ENCODE results near the gene SAP130. TPM values are rescaled to one million over a fixed set of nuclear protein-coding genes. Genes with fewer than 3 reads are reported as not detected.

Gene SAP130
- total RNA-seq, 4 donors from 2014 or later, result 14.7 to 19.9 (median 18.2) TPM

- H3K4me1 ChIP-seq, result no peaks in the 10 kb centered on the region
- 93% methylated on average over 4 of the region's 4 CpGs for WGBS
- no peak overlapping the region for H3K27ac ChIP-seq
- H3K4me3 ChIP-seq, result no peak overlapping the region
- H3K27me3 ChIP-seq, result no peaks in the 10 kb centered on the region
- H3K36me3 ChIP-seq, result peaks cover 65% of the 10 kb centered on the region
- DNase-seq (ENCODE audit: low spot score in 2 of 2), result no peak
- TF ChIP-seq CTCF (IDR thresholded peaks at IDR 0.05) (no peak), POLR2A (IDR thresholded peaks at IDR 0.05) (no peak), EP300 (IDR thresholded peaks at IDR 0.05) (no peak), POLR2AphosphoS5 (IDR thresholded peaks at IDR 0.05) (no peak)
- H3K9me3 ChIP-seq, result no peaks in the 10 kb centered on the region
Observed at GRCh38 chr2:127969446-127969845, 58.4 kb downstream of the SAP130 start.

- no peak for DNase-seq (ENCODE audit: low spot score in 2 of 2)
- TF ChIP-seq POLR2AphosphoS5 (IDR thresholded peaks at IDR 0.05), result no peak
- TF ChIP-seq POLR2A (IDR thresholded peaks at IDR 0.05), result no peak
- TF ChIP-seq EP300 (IDR thresholded peaks at IDR 0.05), result no peak
- no peak for TF ChIP-seq CTCF (IDR thresholded peaks at IDR 0.05)
- Histone ChIP-seq H3K9me3 (no peaks in the 10 kb centered on the region), H3K36me3 (peaks cover 62% of the 10 kb centered on the region), H3K4me3 (no peak overlapping the region), H3K27ac (no peak overlapping the region), H3K27me3 (no peaks in the 10 kb centered on the region), H3K4me1 (no peaks in the 10 kb centered on the region)
- 73% methylated on average over 11 of the region's 11 CpGs for WGBS
Observed at GRCh38 chr2:127968610-127969339, 59.1 kb downstream of the SAP130 start.

GRCh38 chr2:127961729-127962128, 66.1 kb downstream of the SAP130 start:
- no peak for DNase-seq (ENCODE audit: low spot score in 2 of 2)
- Histone ChIP-seq H3K27me3 (no peaks in the 10 kb centered on the region), H3K36me3 (peaks cover 54% of the 10 kb centered on the region), H3K9me3 (no peaks in the 10 kb centered on the region), H3K4me3 (no peak overlapping the region), H3K27ac (no peak overlapping the region), H3K4me1 (no peaks in the 10 kb centered on the region)
- TF ChIP-seq POLR2AphosphoS5 (IDR thresholded peaks at IDR 0.05) (no peak), CTCF (IDR thresholded peaks at IDR 0.05) (no peak), EP300 (IDR thresholded peaks at IDR 0.05) (no peak), POLR2A (IDR thresholded peaks at IDR 0.05) (no peak)
- WGBS, result 92% methylated on average over 5 of the region's 5 CpGs

GRCh38 chr2:127957240-127957639, 70.6 kb downstream of the SAP130 start:
- Histone ChIP-seq H3K36me3 (peaks cover 49% of the 10 kb centered on the region), H3K9me3 (no peaks in the 10 kb centered on the region), H3K27ac (no peak overlapping the region), H3K4me3 (no peak overlapping the region), H3K27me3 (no peaks in the 10 kb centered on the region), H3K4me1 (peaks cover 3% of the 10 kb centered on the region)
- no peak for DNase-seq (ENCODE audit: low spot score in 2 of 2)
- 94% methylated on average over 6 of the region's 6 CpGs for WGBS
- TF ChIP-seq POLR2AphosphoS5 (IDR thresholded peaks at IDR 0.05), result no peak
- no peak for TF ChIP-seq EP300 (IDR thresholded peaks at IDR 0.05)
- no peak for TF ChIP-seq CTCF (IDR thresholded peaks at IDR 0.05)
- TF ChIP-seq POLR2A (IDR thresholded peaks at IDR 0.05), result no peak

DNA sequence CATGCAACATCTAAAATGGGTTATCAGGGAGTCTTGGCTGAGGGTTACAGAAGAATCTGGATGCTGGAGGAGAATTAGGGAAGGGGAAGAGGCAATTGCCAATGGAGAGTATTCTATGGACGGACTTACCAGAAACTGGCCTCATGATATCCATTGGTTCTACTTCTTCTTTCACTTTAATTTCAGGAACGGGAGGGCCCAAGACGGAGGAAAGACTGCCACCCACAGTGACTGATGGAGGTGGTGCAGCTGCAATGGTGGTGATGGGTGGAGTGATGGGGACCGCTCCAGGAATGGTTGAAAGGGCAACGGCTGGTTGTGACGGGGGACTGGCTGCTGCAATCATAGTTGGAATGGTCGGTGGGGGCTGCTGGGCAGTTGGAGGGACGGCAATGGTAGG, 73.0 kb downstream of the SAP130 start:
- Histone ChIP-seq H3K9me3 (no peaks in the 10 kb centered on the region), H3K4me1 (peaks cover 3% of the 10 kb centered on the region), H3K27ac (no peak overlapping the region), H3K36me3 (peaks cover 47% of the 10 kb centered on the region), H3K4me3 (no peak overlapping the region), H3K27me3 (no peaks in the 10 kb centered on the region)
- DNase-seq (ENCODE audit: low spot score in 2 of 2), result no peak
- TF ChIP-seq CTCF (IDR thresholded peaks at IDR 0.05), result no peak
- no peak for TF ChIP-seq POLR2AphosphoS5 (IDR thresholded peaks at IDR 0.05)
- no peak for TF ChIP-seq POLR2A (IDR thresholded peaks at IDR 0.05)
- no peak for TF ChIP-seq EP300 (IDR thresholded peaks at IDR 0.05)
- WGBS, result 94% methylated on average over 8 of the region's 8 CpGs

All from suprapubic skin (tissue), 4 donors.